HEK293 (cell line): ENCODE measurements around the gene RASA3.

Experiments
- CTCF ChIA-PET: fragments of 350-600 bp; formaldehyde crosslinking; extraction: SDS; loops from one replicate; lab custom pipeline; 2021; ENCODE audit warnings: antibody characterized with exemption; lab: Yijun Ruan, JAX
- POLR2A ChIA-PET: fragments of 300-600 bp; formaldehyde crosslinking; extraction: SDS; loops from one replicate; lab custom pipeline; 2020; ENCODE audit warnings: antibody characterized with exemption, inconsistent platforms; lab: Yijun Ruan, JAX
- H3K27ac ChIP-seq: fragments of 200-500 bp; sonication (Bioruptor generic); 2 replicates; pipeline ENCODE4 v1.5.1; 2014; ENCODE audit warnings: low read depth, low read length, control low read depth, inconsistent platforms; ENCODE audit errors: extremely low read depth
- H3K36me3 ChIP-seq, 2 experiments: fragments of 200-500 bp in 1 of 2; sonication (Bioruptor generic) in 1 of 2; 1 replicate in 1 of 2; 2 replicates in 1 of 2; pipeline ENCODE4 v1.5.1; 2014 to 2017; ENCODE audit warnings: inconsistent platforms in 2 of 2, low read length in 2 of 2; ENCODE audit not compliant: control insufficient read depth in 2 of 2, insufficient read depth in 1 of 2
- H3K4me1 ChIP-seq: fragments of 200-500 bp; sonication (Bioruptor generic); 2 replicates; pipeline ENCODE4 v1.5.1; 2014; ENCODE audit warnings: mild to moderate bottlenecking, low read length, inconsistent platforms; ENCODE audit not compliant: control insufficient read depth, insufficient read depth
- H3K4me3 ChIP-seq: 2 replicates; pipeline ENCODE4 v1.5.1; 2011; ENCODE audit warnings: low read depth, mild to moderate bottlenecking, control low read depth, low read length, moderate library complexity
- H3K9me3 ChIP-seq: fragments of 200-500 bp; sonication (Bioruptor generic); 2 replicates; pipeline ENCODE4 v1.5.1; 2014; ENCODE audit warnings: low read depth, low read length, inconsistent platforms; ENCODE audit not compliant: control insufficient read depth, insufficient read depth
- BCL11B ChIP-seq: fragments of 450-650 bp; formaldehyde crosslinking; IDR thresholded peaks from 2 replicates; pipeline ENCODE4 v1.5.1; 2016; ENCODE audit warnings: low read depth, missing biosample characterization, missing genetic modification characterization
- HIC1 ChIP-seq: fragments of 450-650 bp; formaldehyde crosslinking; IDR thresholded peaks from 2 replicates; pipeline ENCODE4 v1.5.1; 2016; ENCODE audit warnings: missing biosample characterization, missing genetic modification characterization
- KLF1 ChIP-seq: fragments of 450-650 bp; formaldehyde crosslinking; IDR thresholded peaks from 2 replicates; pipeline ENCODE4 v1.5.1; 2016; ENCODE audit warnings: missing biosample characterization, missing genetic modification characterization
- MZF1 ChIP-seq: fragments of 450-650 bp; formaldehyde crosslinking; IDR thresholded peaks from 2 replicates; pipeline ENCODE4 v1.5.1; 2017; ENCODE audit warnings: missing biosample characterization, missing genetic modification characterization, borderline replicate concordance
- SALL2 ChIP-seq: fragments of 450-650 bp; formaldehyde crosslinking; IDR thresholded peaks from 2 replicates; pipeline ENCODE4 v1.5.0; 2017; ENCODE audit warnings: missing biosample characterization, mild to moderate bottlenecking, missing genetic modification characterization, borderline replicate concordance
- TCF7L2 ChIP-seq: IDR thresholded peaks from 2 replicates; pipeline ENCODE4 v1.6.1; 2011; ENCODE audit warnings: low read depth, mild to moderate bottlenecking, inconsistent platforms, low read length, moderate library complexity, borderline replicate concordance
- WT1 ChIP-seq: fragments of 450-650 bp; formaldehyde crosslinking; IDR thresholded peaks from 2 replicates; pipeline ENCODE4 v1.5.1; 2016; ENCODE audit warnings: missing biosample characterization, missing genetic modification characterization
- YY2 ChIP-seq: fragments of 450-650 bp; formaldehyde crosslinking; IDR thresholded peaks from 2 replicates; pipeline ENCODE4 v1.5.1; 2016; ENCODE audit warnings: missing biosample characterization, missing genetic modification characterization
- ZBTB21 ChIP-seq: fragments of 450-650 bp; formaldehyde crosslinking; IDR thresholded peaks from 2 replicates; pipeline ENCODE4 v1.5.1; 2017; ENCODE audit warnings: missing biosample characterization, missing genetic modification characterization
- ZNF175 ChIP-seq: fragments of 450-650 bp; formaldehyde crosslinking; IDR thresholded peaks from 2 replicates; pipeline ENCODE4 v1.5.1; 2016; ENCODE audit warnings: missing biosample characterization, missing genetic modification characterization
- ZNF184 ChIP-seq: fragments of 450-650 bp; IDR thresholded peaks from 2 replicates; pipeline ENCODE4 v1.5.1; 2018; ENCODE audit warnings: missing biosample characterization, mild to moderate bottlenecking, missing genetic modification characterization
- ZNF335 ChIP-seq: fragments of 450-650 bp; formaldehyde crosslinking; conservative IDR thresholded peaks from 2 replicates; pipeline ENCODE4 v1.5.1; 2016; ENCODE audit warnings: missing biosample characterization, missing genetic modification characterization
- ZNF37A ChIP-seq: fragments of 450-650 bp; IDR thresholded peaks from 2 replicates; pipeline ENCODE4 v1.5.1; 2018; ENCODE audit warnings: missing biosample characterization, missing genetic modification characterization
- ZNF580 ChIP-seq: fragments of 450-650 bp; formaldehyde crosslinking; IDR thresholded peaks from 2 replicates; pipeline ENCODE4 v1.5.1; 2016; ENCODE audit warnings: missing biosample characterization, missing genetic modification characterization

Gene RASA3

GRCh38 chr13:114059946-114060860, 72.2 kb downstream of the RASA3 start:
- TF ChIP-seq BCL11B (tag by site-specific recombination), result 0 out of 2 replicates have a peak, but pooled peaks have one; percentile 23
- no peak for TF ChIP-seq YY2 (tag by site-specific recombination)
- TF ChIP-seq ZNF37A, result no peak
- TF ChIP-seq SALL2 (tag by site-specific recombination), result no peak
- TF ChIP-seq ZNF184 (tag by site-specific recombination), result no peak
- no peak for TF ChIP-seq TCF7L2
- no peak for TF ChIP-seq ZNF335 (tag by site-specific recombination)
- TF ChIP-seq MZF1, result no peak
- TF ChIP-seq ZBTB21 (tag by site-specific recombination), result no peak
- TF ChIP-seq, all 188 proteins: peak for 1
- Histone ChIP-seq H3K4me1 (peaks cover 6% of the 10 kb centered on the region), H3K36me3 (no peaks in the 10 kb centered on the region), H3K4me3 (no peak overlapping the region), H3K9me3 (no peaks in the 10 kb centered on the region), H3K27ac (no peak overlapping the region)
- CTCF ChIA-PET, result no interaction called here
- POLR2A ChIA-PET, result no interaction called here

GRCh38 chr13:114059428-114059827, 73.0 kb downstream of the RASA3 start:
- Histone ChIP-seq H3K4me1 (0 out of 2 replicates have a peak, but pooled peaks cover 1% of the 10 kb centered on the region), H3K27ac (no peak overlapping the region), H3K36me3 (peaks cover 0 to 3% of the 10 kb centered on the region in 2 experiments; a peak in 1 of 3 replicates), H3K9me3 (no peaks in the 10 kb centered on the region), H3K4me3 (no peak overlapping the region)
- CTCF ChIA-PET, result no interaction called here
- no peak for TF ChIP-seq KLF1 (tag by site-specific recombination)
- no peak for TF ChIP-seq WT1 (tag by site-specific recombination)
- TF ChIP-seq HIC1 (tag by site-specific recombination), result peak; percentile 25; the same call in 1 of the 2 replicates
- POLR2A ChIA-PET, result no interaction called here

GRCh38 chr13:114058051-114058867, 74.2 kb downstream of the RASA3 start:
- TF ChIP-seq ZNF175 (tag by site-specific recombination), result no peak
- no peak for TF ChIP-seq ZNF580 (tag by site-specific recombination)
- TF ChIP-seq HIC1 (tag by site-specific recombination), result 0 out of 2 replicates have a peak, but pooled peaks have one; percentile 25
- H3K27ac ChIP-seq, result no peak overlapping the region
- H3K36me3 ChIP-seq, result peaks cover 0 to 3% of the 10 kb centered on the region in 2 experiments; a peak in 1 of 3 replicates
- H3K4me3 ChIP-seq, result no peak overlapping the region
- CTCF ChIA-PET, result interaction anchor here (0.8 kb wide), 1 partner anchor 105 kb away, joined by 7 read pairs; no protein-coding TSS in a partner anchor
- no peaks in the 10 kb centered on the region for H3K9me3 ChIP-seq
- no peaks in the 10 kb centered on the region for H3K4me1 ChIP-seq
- POLR2A ChIA-PET, result no interaction called here
